Measurements from ENCODE around the gene GJB5.

GRCh38 chr1:34743775-34744174 is 11.1 kb upstream of the GJB5 start:
- TF ChIP-seq YY1 (IDR thresholded peaks at IDR 0.05; ENCODE audit: low read depth, low read length) = no peak
- no peak for TF ChIP-seq EP300 (IDR thresholded peaks at IDR 0.05; ENCODE audit: borderline replicate concordance in 1 of 2, control insufficient read depth in 1 of 2, low read depth in 2 of 2, low read length in 2 of 2)
- TF ChIP-seq SUZ12 (IDR thresholded peaks at IDR 0.05; ENCODE audit: unreplicated experiment) = no peak
- TF ChIP-seq MYC (IDR thresholded peaks at IDR 0.05; ENCODE audit: insufficient read depth, insufficient read length, insufficient replicate concordance, low read length, severe bottlenecking) = no peak
- no peak for TF ChIP-seq NR2C1 (IDR thresholded peaks at IDR 0.05)

Measured in GM12878 (cell line).